HEK293 (cell line): ENCODE measurements around the gene NAIF1.

ENCODE experiments used
- CTCF ChIA-PET: fragments of 350-600 bp; formaldehyde crosslinking; extraction: SDS; loops from one replicate; lab custom pipeline; 2021; ENCODE audit warnings: antibody characterized with exemption; lab: Yijun Ruan, JAX
- POLR2A ChIA-PET: fragments of 300-600 bp; formaldehyde crosslinking; extraction: SDS; loops from one replicate; lab custom pipeline; 2020; ENCODE audit warnings: antibody characterized with exemption, inconsistent platforms; lab: Yijun Ruan, JAX
- H3K27ac ChIP-seq: fragments of 200-500 bp; sonication (Bioruptor generic); 2 replicates; pipeline ENCODE4 v1.5.1; 2014; ENCODE audit warnings: low read depth, low read length, control low read depth, inconsistent platforms; ENCODE audit errors: extremely low read depth
- H3K36me3 ChIP-seq, 2 experiments: fragments of 200-500 bp in 1 of 2; sonication (Bioruptor generic) in 1 of 2; 1 replicate in 1 of 2; 2 replicates in 1 of 2; pipeline ENCODE4 v1.5.1; 2014 to 2017; ENCODE audit warnings: inconsistent platforms in 2 of 2, low read length in 2 of 2; ENCODE audit not compliant: control insufficient read depth in 2 of 2, insufficient read depth in 1 of 2
- H3K4me1 ChIP-seq: fragments of 200-500 bp; sonication (Bioruptor generic); 2 replicates; pipeline ENCODE4 v1.5.1; 2014; ENCODE audit warnings: mild to moderate bottlenecking, low read length, inconsistent platforms; ENCODE audit not compliant: control insufficient read depth, insufficient read depth
- H3K4me3 ChIP-seq: 2 replicates; pipeline ENCODE4 v1.5.1; 2011; ENCODE audit warnings: low read depth, mild to moderate bottlenecking, control low read depth, low read length, moderate library complexity
- H3K9me3 ChIP-seq: fragments of 200-500 bp; sonication (Bioruptor generic); 2 replicates; pipeline ENCODE4 v1.5.1; 2014; ENCODE audit warnings: low read depth, low read length, inconsistent platforms; ENCODE audit not compliant: control insufficient read depth, insufficient read depth
- FEZF1 ChIP-seq: fragments of 450-650 bp; formaldehyde crosslinking; IDR thresholded peaks from 2 replicates; pipeline ENCODE4 v1.5.1; 2016; ENCODE audit warnings: missing biosample characterization, missing genetic modification characterization
- IKZF3 ChIP-seq: fragments of 450-650 bp; IDR thresholded peaks from 2 replicates; pipeline ENCODE4 v1.5.0; 2018; ENCODE audit warnings: missing biosample characterization, mild to moderate bottlenecking, missing genetic modification characterization, moderate library complexity
- OSR2 ChIP-seq: fragments of 450-650 bp; formaldehyde crosslinking; IDR thresholded peaks from 2 replicates; pipeline ENCODE4 v1.5.1; 2016; ENCODE audit warnings: missing biosample characterization, missing genetic modification characterization
- SCRT1 ChIP-seq: fragments of 450-650 bp; formaldehyde crosslinking; IDR thresholded peaks from 2 replicates; pipeline ENCODE4 v1.5.1; 2016; ENCODE audit warnings: missing biosample characterization, missing genetic modification characterization, borderline replicate concordance
- ZFP37 ChIP-seq: fragments of 450-650 bp; formaldehyde crosslinking; IDR thresholded peaks from 2 replicates; pipeline ENCODE4 v1.5.1; 2016; ENCODE audit warnings: missing biosample characterization, missing genetic modification characterization
- ZNF10 ChIP-seq: fragments of 450-650 bp; formaldehyde crosslinking; IDR thresholded peaks from 2 replicates; pipeline ENCODE4 v1.5.1; 2017; ENCODE audit warnings: missing biosample characterization, missing genetic modification characterization
- ZNF140 ChIP-seq: fragments of 450-650 bp; formaldehyde crosslinking; IDR thresholded peaks from 2 replicates; pipeline ENCODE4 v1.5.1; 2016; ENCODE audit warnings: missing biosample characterization, missing genetic modification characterization
- ZNF19 ChIP-seq: fragments of 450-650 bp; formaldehyde crosslinking; IDR thresholded peaks from 2 replicates; pipeline ENCODE4; 2016; ENCODE audit warnings: missing biosample characterization, missing genetic modification characterization, low read depth
- ZNF292 ChIP-seq: fragments of 450-650 bp; formaldehyde crosslinking; IDR thresholded peaks from 2 replicates; pipeline ENCODE4 v1.5.1; 2016; ENCODE audit warnings: low read depth, missing biosample characterization, missing genetic modification characterization, borderline replicate concordance
- ZNF544 ChIP-seq: fragments of 450-650 bp; formaldehyde crosslinking; IDR thresholded peaks from 2 replicates; pipeline ENCODE4 v1.5.0; 2017; ENCODE audit warnings: missing biosample characterization, missing genetic modification characterization
- ZNF600 ChIP-seq: fragments of 450-650 bp; formaldehyde crosslinking; IDR thresholded peaks from 2 replicates; pipeline ENCODE4 v1.5.1; 2016; ENCODE audit warnings: missing biosample characterization, missing genetic modification characterization
- ZSCAN23 ChIP-seq: fragments of 450-650 bp; formaldehyde crosslinking; IDR thresholded peaks from 2 replicates; pipeline ENCODE4 v1.5.1; 2016; ENCODE audit warnings: missing biosample characterization, missing genetic modification characterization
- TF ChIP-seq, protein P1 (sequence below): fragments of 450-650 bp; formaldehyde crosslinking; IDR thresholded peaks from 2 replicates; pipeline ENCODE4 v1.5.1; 2016; ENCODE audit warnings: missing biosample characterization, missing genetic modification characterization
- TF ChIP-seq, protein P2 (sequence below): fragments of 450-650 bp; formaldehyde crosslinking; IDR thresholded peaks from 2 replicates; pipeline ENCODE4 v1.5.1; 2017; ENCODE audit warnings: missing biosample characterization, missing genetic modification characterization
- TF ChIP-seq, protein P3 (sequence below): fragments of 450-650 bp; formaldehyde crosslinking; IDR thresholded peaks from 2 replicates; pipeline ENCODE4 v1.5.0; 2017; ENCODE audit warnings: missing biosample characterization, missing genetic modification characterization, borderline replicate concordance
- TF ChIP-seq, protein P4 (sequence below): fragments of 450-650 bp; formaldehyde crosslinking; IDR thresholded peaks from 2 replicates; pipeline ENCODE4 v1.5.1; 2016; ENCODE audit warnings: missing biosample characterization, missing genetic modification characterization

The NAIF1 gene

DNA sequence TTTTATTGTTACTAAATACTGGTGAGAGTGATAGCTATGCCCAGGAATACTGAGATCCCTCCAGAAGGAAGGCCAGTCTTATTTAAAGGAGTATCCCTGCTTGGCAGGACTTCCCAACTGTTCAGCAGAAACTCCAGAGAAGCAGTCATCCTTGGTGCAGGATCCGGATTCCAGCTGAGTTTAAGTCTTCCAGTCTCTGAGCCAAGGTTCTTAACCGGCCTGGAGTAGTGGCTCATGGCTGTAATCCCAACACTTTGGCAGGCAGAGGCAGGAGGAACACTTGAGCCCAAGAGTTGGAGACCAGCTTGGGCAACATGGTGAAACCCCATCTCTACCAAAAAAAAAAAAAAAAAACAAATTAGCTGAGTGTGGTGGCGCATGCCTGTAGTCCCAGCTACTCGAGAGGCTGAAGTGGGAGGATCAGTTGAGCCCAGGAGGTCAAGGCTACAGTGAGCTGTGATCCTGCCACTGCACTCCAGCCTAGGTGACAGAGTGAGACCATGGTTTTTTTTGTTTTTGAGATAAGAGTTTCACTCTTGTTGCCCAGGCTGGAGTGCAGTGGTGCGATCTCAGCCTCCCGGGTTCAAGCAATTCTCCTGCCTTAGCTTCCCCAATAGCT, 7.6 kb downstream of the NAIF1 start:
- H3K9me3 ChIP-seq: no peaks in the 10 kb centered on the region
- peaks cover 0 to 18% of the 10 kb centered on the region in 2 experiments; a peak in 1 of 3 replicates for H3K36me3 ChIP-seq
- CTCF ChIA-PET: interaction anchor here (0.6 to 1.2 kb wide), 4 partner anchors 9 to 26 kb away, joined by 3 to 4 read pairs (median 3); no protein-coding TSS in a partner anchor
- POLR2A ChIA-PET: no interaction called here
- TF ChIP-seq ZNF600 (tag by site-specific recombination): peak; percentile 59; the same call in 1 of the 2 replicates
- TF ChIP-seq IKZF3 (tag by site-specific recombination): no peak
- no peak for TF ChIP-seq SCRT1
- peaks cover 6% of the 10 kb centered on the region for H3K4me1 ChIP-seq
- no peak overlapping the region for H3K4me3 ChIP-seq
- H3K27ac ChIP-seq: no peak overlapping the region

DNA sequence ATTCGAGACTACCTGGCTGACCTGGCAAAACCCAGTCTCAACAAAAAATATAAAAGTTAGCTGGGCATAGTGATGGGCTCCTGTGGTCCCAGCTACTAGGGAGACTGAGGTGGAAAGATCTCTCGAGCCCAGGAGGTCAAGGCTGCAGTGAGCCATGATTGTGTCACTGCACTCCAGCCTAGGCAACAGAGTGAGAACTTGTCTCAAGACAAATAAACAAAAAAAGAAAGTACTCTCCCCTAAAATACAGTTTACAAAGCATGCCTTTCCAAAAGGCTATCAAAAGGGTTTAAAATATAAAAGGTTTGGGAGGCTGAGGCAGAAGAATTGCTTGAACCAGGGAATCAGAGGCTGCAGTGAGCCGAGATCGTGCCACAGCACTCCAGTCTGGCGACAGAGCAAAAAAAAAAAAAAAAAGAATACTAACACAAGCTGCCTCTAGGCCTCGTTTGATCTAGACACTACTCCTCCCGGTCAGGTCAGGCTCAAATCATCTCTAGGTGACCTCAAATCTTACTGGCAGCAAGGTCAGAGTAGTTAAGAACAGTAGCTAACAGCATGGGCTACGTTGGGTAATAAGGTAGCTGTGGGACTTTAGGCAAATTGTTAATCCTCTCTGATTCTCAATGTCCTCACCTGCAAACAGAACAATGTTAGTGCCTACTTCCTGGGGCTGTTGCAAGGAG, 9.3 kb downstream of the NAIF1 start:
- peaks cover 0 to 9% of the 10 kb centered on the region in 2 experiments; a peak in 1 of 3 replicates for H3K36me3 ChIP-seq
- ChIA-PET CTCF (interaction anchor here (1.1 to 1.3 kb wide), 2 partner anchors 67 to 114 kb away, joined by 3 to 4 read pairs; no protein-coding TSS in a partner anchor), POLR2A (interaction anchor here (0.5 kb wide), 1 partner anchor 22 kb away, joined by 4 read pairs; no protein-coding TSS in a partner anchor)
- no peak overlapping the region for H3K4me3 ChIP-seq
- H3K27ac ChIP-seq: no peak overlapping the region
- H3K4me1 ChIP-seq: peaks cover 6% of the 10 kb centered on the region
- no peaks in the 10 kb centered on the region for H3K9me3 ChIP-seq
- TF ChIP-seq ZNF10 (tag by site-specific recombination) (no peak), ZNF544 (tag by site-specific recombination) (no peak), OSR2 (tag by site-specific recombination) (no peak), ZNF292 (tag by site-specific recombination) (no peak), ZNF19 (tag by site-specific recombination) (no peak), FEZF1 (tag by site-specific recombination) (no peak), ZFP37 (no peak), ZSCAN23 (tag by site-specific recombination) (no peak), ZNF140 (tag by site-specific recombination) (no peak)
- TF ChIP-seq, protein P1, sequence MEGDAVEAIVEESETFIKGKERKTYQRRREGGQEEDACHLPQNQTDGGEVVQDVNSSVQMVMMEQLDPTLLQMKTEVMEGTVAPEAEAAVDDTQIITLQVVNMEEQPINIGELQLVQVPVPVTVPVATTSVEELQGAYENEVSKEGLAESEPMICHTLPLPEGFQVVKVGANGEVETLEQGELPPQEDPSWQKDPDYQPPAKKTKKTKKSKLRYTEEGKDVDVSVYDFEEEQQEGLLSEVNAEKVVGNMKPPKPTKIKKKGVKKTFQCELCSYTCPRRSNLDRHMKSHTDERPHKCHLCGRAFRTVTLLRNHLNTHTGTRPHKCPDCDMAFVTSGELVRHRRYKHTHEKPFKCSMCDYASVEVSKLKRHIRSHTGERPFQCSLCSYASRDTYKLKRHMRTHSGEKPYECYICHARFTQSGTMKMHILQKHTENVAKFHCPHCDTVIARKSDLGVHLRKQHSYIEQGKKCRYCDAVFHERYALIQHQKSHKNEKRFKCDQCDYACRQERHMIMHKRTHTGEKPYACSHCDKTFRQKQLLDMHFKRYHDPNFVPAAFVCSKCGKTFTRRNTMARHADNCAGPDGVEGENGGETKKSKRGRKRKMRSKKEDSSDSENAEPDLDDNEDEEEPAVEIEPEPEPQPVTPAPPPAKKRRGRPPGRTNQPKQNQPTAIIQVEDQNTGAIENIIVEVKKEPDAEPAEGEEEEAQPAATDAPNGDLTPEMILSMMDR (tag by site-specific recombination): no peak
- TF ChIP-seq, protein P2, sequence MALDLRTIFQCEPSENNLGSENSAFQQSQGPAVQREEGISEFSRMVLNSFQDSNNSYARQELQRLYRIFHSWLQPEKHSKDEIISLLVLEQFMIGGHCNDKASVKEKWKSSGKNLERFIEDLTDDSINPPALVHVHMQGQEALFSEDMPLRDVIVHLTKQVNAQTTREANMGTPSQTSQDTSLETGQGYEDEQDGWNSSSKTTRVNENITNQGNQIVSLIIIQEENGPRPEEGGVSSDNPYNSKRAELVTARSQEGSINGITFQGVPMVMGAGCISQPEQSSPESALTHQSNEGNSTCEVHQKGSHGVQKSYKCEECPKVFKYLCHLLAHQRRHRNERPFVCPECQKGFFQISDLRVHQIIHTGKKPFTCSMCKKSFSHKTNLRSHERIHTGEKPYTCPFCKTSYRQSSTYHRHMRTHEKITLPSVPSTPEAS (tag by site-specific recombination): no peak
- TF ChIP-seq, protein P3, sequence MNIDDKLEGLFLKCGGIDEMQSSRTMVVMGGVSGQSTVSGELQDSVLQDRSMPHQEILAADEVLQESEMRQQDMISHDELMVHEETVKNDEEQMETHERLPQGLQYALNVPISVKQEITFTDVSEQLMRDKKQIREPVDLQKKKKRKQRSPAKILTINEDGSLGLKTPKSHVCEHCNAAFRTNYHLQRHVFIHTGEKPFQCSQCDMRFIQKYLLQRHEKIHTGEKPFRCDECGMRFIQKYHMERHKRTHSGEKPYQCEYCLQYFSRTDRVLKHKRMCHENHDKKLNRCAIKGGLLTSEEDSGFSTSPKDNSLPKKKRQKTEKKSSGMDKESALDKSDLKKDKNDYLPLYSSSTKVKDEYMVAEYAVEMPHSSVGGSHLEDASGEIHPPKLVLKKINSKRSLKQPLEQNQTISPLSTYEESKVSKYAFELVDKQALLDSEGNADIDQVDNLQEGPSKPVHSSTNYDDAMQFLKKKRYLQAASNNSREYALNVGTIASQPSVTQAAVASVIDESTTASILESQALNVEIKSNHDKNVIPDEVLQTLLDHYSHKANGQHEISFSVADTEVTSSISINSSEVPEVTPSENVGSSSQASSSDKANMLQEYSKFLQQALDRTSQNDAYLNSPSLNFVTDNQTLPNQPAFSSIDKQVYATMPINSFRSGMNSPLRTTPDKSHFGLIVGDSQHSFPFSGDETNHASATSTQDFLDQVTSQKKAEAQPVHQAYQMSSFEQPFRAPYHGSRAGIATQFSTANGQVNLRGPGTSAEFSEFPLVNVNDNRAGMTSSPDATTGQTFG (tag by site-specific recombination): no peak
- TF ChIP-seq, protein P4, sequence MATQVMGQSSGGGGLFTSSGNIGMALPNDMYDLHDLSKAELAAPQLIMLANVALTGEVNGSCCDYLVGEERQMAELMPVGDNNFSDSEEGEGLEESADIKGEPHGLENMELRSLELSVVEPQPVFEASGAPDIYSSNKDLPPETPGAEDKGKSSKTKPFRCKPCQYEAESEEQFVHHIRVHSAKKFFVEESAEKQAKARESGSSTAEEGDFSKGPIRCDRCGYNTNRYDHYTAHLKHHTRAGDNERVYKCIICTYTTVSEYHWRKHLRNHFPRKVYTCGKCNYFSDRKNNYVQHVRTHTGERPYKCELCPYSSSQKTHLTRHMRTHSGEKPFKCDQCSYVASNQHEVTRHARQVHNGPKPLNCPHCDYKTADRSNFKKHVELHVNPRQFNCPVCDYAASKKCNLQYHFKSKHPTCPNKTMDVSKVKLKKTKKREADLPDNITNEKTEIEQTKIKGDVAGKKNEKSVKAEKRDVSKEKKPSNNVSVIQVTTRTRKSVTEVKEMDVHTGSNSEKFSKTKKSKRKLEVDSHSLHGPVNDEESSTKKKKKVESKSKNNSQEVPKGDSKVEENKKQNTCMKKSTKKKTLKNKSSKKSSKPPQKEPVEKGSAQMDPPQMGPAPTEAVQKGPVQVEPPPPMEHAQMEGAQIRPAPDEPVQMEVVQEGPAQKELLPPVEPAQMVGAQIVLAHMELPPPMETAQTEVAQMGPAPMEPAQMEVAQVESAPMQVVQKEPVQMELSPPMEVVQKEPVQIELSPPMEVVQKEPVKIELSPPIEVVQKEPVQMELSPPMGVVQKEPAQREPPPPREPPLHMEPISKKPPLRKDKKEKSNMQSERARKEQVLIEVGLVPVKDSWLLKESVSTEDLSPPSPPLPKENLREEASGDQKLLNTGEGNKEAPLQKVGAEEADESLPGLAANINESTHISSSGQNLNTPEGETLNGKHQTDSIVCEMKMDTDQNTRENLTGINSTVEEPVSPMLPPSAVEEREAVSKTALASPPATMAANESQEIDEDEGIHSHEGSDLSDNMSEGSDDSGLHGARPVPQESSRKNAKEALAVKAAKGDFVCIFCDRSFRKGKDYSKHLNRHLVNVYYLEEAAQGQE (tag by site-specific recombination): no peak
- TF ChIP-seq, all 188 proteins: peak for 0
